ENCODE results near the gene RNF144B.

- TF ChIP-seq CTCF (IDR thresholded peaks at IDR 0.05; ENCODE audit: insufficient read depth, low read length) (no peak), POLR2AphosphoS5 (IDR thresholded peaks at IDR 0.05; ENCODE audit: low read depth) (no peak)
Observed at GRCh38 chr6:18410412-18410811, 23.3 kb downstream of the RNF144B start.

All from HL-60 (cell line).